ENCODE results near the gene GNAI2.
A peak's percentile ranks its signal among the peaks of the same experiment; 100 is the strongest.

Gene GNAI2

DNA sequence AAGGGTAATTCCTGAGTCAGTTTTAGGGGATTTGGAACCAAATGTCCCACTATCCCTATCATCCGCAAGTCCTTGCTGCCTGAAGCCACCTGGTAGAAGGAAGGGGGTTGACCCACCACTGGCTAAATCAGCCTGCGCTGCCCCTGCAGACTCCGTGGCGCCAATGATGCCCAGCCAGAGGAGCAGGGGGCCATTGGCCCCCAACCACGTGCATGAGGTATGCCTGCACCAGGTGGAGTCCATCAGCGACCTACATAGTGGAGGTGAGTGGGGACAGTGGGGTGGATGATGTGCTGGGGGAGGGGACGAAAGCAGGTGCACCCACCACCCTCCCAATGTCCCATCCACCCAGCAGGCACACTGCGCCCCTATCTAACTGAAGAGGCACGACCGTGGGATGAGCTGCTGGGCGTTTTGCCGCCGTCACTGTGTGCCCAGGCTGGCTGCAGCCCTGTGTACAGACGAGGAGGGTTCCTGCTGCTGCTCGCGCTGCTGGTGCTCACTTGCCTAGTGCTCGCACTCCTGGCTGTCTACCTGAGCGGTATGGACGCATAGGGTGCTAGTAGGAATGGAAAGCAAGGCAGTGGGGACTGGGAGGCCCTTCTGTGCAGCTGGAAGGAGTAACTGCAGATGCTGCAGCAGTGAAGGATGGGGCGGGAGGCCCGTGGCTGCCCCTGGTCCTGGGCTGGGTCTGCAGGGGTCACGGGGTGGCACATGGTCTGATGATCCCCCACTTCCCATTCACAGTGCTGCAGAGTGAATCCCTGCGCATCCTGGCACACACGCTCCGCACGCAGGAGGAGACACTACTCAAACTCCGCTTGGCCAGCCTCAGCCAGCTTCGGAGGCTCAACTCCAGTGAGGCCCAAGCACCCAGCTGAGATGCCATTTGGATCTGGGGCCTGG is 50.6 kb downstream of the GNAI2 start:
- no peak for DNase-seq

DNA sequence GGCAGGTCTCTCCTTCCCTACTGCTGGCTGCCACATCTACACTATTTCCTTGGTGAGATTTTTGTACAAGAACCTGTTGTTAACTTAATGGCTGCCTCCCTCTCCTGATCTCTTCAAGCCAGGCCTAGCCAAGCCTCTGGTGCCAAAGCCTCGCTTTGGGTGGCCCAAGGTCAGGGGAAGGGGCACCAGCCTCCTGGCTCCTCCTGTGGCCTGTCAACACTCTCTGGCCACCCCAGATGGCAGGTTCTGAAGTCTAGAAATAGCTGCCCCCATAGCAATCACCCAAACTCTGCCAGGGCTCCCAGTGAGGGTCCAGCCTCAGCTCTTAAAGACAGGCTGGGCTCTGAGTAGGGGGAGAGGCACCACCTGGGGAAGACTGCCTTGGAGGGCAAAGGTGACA is 51.3 kb downstream of the GNAI2 start:
- DNase-seq, result no peak

DNA sequence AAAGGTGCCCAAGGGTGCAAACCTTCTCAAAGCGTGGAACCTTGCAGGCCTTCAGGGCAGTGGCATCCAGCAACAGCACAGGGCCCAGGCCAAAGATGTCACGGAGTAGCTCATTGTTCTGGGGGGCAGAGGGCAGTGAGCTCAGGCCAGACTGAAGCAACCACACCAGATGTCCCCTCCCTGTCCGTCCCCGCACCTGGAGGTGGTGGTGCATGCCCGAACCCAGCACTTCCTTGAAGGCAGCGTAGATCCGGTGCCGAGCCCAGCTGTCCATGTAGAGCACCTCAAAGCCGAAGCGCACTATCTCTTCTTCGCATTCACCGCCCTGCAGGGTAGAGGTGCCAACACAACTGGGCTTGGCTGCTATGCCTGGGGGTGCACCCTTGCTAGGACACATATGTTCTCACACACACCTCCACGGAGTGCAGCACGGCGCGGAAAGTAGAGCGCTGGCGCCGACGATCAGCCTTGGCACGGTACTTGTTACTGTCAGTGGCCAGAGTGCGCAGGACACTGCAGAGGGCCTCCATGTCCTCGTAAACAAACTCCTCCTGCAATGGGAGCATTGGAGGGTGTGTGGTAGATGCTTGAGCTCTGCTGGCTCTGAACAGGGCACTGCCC is 52.5 kb downstream of the GNAI2 start:
- DNase-seq, result no peak

DNA sequence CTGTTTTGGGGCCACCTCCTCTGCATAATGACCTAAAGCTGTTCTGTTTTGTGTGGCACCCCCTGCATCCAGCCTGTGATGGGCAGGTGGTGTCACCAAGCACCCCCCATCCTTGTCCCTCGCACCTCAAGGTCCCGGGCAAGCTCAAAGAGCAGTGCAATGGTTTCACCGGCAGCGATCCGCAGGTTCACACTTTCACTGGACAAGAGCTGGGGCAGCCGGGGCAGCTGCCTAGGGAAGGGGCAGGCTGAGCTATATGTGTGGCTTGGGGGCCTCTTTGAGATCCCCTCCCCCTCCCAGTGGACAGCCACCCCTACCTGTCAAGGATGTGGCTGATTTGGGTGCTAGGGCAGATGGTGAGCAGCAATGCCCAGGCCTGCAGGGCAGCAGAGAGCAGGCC is 53.1 kb downstream of the GNAI2 start:
- no peak for DNase-seq

DNA sequence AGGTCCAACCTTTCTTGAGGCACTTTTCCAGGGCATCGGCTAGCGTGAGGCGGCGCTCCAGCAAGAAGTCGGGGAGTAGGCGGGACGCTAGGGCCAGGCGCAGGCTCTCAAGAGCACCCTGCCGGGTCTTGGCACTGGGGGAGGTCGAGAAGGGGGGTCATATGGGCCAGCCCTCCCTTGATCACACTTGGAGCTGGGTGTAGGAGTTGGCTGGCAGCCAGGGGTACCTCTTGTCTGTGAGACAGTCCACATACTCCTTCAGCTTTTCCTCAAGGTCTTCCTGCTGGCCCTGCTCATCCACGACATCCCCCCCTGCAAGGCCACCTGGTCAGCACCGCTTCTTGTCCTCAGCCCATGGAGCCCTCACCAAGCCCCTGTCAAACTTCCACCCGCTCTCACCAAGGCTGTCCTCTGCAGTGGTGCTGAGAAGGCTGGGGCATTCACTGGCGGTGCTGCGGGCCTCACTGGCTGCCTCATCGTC is 54.2 kb downstream of the GNAI2 start:
- DNase-seq, result no peak

DNA sequence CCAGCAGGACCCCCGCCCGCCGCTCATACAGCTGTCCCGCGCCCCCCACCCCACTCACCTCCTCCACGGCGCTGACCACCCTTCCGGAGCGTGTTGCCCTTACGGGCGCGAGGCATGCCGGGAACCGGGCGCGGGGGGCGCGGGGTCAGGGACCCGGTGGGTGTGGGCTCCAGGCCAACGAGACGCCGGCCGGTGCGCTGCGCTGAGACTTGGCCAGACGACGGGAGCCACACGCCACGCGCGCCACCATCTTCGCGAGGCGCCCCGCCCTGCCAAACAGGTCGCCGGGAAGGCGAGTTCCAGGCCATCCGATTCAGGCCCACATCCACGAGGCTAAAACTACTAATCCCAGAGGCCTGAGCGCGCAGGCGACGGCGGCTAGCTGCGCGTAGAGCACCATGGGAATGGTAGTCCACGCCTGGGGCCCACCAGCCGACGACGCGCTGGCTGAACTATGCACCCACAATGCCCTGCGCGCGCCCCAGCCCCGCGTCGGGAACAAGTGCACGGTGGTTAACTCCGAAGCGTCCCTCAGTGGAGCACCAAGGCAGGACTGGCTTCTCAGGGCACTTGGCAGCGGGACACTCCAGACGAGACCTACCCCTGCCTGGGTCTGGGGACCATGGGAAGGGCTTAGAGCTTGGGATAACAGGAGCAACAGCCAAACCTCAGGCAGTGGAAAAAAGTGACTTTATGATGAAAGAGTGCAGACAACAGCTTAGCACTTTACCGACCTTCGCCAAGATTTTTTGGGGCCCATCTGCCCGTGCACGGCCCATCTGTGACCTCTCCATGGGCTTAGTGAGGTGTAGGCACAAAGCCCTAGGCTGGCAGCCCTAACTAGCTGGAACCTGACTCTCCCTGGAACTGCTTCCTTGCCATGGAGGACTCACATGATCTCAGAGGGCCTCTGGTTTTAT is 56.4 kb downstream of the GNAI2 start, which contains the start of gene IFRD2:
TSS of gene IFRD2 (minus strand) at position 271 of the 920 bp plus-strand sequence. CDS start at position 116, 155 bp downstream.
- peak; percentile 64 to 92 for DNase-seq

DNA sequence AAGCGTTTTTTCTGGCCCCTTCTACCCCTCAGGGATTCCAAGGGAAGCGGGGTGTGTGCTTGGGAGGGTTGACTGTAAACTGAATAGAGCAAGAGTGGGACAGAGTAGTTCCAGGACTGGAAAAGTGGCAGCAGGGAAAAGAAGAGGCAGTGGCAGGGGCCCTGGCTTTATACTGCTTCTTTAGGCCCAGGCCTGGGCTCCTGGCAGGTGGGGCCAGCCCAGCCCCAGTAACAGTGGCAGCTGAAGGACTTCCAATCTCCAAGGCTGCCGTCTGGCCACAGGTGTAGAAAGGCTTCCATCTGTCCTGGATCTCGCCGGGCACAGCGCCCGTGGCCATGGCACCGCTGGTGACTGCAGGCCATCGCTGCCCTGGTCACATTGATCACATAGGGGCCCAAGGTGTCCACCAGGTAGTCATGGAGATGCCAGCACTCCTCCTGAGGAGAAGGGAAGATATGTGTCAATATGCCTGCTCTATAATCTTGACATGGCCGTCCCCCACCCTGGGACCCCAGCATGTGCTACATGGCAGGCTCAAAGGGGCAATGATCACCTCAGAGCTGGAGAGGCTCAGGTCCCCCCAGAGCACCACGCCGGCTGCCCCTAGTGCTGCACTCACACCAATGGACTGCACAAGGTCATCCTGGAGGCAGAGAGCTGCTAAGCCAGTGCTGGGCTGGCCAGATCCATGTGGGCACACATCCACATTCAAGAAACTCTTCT is 57.2 kb downstream of the GNAI2 start:
- DNase-seq, result no peak

DNA sequence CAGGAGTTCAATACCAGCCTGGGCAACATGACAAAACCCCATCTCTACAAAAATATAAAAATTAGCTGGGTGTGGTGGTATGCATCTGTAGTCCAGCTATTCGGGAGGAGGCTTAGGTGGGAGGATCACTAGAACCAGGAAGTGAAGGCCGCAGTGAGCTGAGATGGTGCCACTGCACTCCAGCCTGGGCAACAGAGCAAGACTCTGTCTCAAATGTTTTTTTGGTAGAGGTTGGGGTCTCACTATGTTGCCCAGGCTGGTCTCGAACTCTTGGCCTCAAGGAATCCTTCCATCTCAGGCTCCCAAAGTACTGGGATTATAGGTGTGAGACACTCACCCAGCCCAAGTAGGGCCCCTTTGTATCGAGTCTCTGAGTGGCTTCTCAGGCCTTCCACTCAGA is 58.1 kb downstream of the GNAI2 start:
- DNase-seq, result no peak

DNA sequence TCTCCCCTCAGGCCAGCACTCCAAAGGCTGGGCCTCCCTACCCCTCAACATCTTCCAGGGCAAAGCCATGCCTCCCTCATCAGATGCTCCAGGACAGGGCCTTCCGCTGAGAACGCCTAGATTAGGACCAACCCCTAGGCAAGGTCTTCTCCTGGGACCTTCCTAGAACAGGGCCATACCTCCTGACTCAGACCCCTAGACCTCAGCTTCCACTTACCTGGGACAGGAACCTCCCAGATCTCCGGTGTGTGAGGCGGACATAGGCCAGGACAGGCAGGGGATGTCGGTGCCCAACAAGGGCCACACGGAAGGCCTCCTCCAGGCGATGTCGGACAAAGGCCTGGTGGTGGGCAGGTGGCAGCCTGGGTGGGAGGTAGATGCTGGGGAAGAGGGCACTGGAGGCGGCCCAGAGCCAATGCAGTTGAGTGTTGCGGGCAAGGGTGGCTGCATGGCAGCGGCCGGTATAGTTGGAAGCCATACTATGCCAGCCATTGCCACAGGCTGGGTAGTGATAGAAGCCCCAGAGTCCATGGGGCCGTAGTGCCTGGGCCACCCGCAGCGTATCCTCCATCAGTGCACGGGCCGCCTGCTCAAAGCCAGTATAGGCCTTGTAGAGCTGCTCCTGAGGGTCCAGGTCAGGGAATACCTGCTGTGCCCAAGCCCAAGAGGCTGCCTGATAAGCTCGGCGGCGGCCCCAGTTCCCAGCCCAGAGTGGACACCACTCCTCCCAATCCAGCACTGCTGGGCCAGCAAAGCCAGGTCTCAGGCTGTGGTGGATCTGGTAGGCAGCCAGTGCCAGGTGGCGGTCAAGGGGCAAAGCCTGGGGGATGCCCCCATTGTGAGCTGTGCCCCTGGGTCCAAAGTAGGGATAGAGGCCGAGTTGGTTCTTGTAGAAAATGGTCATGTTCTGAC is 58.7 kb downstream of the GNAI2 start:
- DNase-seq, result no peak

DNA sequence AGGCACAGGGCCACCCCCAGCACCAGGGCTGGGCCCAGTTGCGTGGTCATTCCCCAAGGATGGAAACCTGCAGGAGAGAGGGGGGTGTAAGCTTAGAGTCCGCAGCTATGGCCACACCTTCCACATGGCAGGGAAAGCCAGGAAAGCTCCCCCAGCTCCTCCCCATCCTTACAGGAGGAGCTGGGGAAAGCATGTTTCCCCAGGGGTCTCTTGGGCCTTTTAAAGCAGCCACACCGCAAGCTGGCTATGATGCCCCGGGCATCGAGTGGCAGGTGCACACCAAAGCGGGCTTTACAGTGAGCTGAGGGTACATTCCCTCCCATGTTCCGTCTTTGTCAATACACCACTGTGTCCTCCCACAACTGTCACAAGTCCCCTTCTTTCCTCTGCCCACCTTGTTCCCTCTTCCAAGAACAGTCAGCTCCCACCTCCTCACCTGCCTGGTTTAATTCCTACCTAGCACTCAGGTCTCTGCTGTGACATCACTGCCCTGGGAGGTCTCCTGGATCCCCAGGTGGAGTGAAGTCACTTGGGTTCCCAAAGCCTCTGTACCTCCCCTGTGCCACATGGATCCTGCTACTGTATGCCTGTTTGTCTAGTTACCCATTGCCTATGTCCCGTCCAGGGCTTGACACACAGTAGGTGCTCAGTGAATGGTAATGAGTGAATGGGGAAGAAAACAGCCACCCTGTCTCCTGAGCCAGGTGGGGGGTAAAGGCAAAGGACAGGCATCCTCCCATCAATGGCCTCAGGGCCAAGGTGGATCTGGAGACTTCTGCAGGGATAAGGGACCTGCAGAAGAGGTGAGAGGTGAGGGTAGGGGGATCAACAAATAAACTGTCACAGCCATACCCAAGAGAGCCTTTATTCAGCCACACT is 59.8 kb downstream of the GNAI2 start:
- no peak for DNase-seq

DNA sequence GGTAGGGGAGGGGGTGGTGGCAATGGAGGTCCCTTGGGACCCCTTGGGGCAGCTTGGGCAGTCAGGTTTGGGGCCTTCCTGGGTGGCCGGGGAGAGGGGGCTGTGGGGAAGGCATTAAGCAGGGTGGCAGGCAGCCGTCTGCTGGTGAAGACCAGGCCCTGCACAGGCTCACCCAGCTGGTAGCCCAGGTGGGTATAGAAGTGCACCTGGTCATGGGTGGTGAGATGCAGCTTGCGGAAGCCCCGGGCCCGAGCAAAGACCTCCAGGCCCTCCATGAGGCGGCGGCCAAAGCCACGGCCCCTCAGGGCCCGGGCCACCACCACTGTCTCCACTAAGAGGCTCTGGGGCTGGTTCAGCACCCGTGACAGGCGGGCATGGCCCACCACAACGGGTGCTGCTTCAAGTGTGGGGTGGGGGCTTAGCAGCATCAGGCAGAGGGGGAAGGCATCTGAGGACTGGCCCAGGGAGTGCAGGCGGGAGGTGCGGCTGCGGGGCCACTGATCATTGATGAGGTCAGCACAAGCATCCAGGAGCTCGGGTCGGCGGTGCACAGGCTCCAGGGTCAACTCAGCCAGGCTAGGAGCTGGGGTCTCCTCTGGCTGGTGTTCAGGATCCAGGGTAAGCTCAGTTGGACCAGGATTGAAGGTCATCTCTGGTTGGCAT is 60.8 kb downstream of the GNAI2 start:
- DNase-seq, result no peak

DNA sequence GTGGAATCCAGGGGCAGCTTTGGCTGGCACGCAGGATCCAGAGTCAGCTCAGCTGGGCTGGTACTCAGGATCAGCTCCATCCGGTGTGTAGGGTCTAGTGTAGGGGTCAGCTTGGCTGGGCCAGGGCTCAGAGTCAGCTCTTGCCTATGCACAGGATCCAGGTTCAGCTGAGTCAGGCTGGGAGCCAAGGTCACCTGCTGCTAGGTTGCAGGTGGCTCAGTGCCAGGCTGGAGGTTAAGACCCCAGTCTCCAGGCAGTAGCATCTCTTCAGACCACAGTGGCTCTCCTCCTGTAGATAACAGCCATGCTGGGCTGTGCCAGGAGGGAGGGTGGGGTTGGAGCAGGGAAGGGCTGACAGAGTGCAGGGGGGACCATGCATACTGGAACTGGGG is 61.4 kb downstream of the GNAI2 start:
- no peak for DNase-seq

DNA sequence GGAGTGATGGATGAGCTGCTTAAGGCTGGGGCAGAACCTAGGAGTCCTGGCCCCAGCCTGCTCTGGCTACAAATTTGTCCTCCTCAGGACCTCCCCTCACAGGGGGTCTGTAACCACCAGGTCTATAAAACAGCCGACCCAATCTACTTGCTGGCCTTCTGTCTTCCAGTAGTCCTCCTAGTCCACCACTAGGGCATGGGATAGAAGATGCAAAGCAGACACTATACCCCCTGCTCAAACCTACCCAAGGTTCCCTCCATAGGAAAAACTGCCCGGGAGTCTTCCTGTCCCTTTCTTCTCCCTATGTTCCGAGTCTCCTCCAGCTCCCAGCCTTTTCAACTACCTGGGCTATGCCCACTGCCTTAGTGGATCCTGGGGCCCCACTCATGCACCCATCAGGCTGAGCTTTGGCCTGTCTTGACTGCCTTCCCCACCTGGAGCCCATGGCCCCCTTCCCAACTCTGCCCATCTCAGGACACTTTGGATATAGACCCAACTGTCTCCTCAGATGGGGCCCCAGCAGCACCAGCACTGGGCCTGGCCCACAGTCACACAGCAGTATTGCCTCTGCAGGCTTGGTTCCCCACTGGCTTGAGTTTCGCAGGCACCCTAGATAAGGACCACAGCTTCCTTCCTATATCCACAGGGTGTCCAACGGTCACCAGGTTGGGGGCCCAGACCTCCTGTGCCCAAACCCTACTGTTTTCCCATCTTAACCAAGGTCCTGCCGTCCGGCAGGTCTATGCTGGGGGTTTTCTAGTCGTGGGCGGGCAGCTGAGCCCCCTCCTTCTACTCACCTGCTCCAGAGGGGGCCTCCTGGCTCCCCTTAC is 62.1 kb downstream of the GNAI2 start:
- DNase-seq, result no peak

DNA sequence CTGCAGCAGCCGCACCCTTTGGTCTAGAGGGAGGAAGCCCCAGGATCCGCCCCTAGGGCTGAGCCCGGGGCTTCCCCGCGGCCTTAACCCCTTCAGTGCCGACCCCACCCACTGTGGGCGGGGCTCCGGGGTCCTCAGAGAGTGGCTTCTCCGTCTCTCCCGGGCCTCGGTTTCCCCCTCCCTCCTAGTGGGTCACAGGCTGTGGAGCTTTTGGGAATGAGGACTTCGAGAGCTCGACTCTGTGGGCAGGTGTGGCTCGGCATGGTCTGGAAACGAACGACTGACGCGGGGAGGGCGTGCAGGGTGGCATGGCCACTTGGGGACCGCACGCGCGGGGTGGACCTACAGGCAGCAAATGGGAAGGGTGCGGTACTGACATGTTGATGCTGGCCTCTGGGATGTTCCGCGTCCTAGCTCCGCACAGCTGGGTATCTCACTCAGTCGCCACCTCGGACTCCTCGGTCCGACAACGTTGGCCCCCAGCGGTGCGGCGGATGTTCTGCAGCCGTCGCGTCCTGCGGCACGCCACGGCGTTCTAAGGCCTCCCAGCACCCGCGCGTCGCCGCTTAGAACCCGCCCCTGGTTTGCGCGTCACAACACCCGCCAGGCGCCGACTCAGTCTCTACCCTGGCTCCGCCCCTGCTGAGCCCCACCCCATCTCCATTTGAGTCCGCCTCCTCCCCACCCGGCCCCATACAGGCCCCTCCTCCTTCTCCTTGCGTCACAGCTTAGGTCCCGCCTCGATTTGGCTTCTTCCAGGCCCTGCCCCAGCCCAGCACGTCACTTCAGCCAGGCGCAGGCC is 63.0 kb downstream of the GNAI2 start, which contains the start of the genes HYAL3 and NAA80:
TSS of gene HYAL3 (minus strand) at position 570 of the 802 bp plus-strand sequence. CDS start 3,803 bp downstream, outside the sequence.
TSS of gene NAA80 (minus strand) at position 570 of the 802 bp plus-strand sequence. CDS start 1,942 bp downstream, outside the sequence.
- DNase-seq, result peak; percentile 87 to 93

DNA sequence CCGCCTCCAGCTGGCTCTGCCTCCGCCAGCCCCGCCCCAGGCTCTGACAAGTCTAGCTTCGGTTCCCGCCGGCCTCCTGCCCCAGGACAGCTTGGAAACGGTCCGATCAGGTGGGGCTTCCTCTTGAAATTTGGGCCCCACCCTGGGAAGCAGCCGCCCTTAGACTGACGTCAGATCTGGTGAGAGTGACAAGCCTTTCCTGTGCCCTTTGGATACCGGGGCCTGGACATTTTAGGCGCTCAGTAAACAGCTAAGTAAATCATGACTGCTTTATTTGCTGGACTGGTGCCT is 63.6 kb downstream of the GNAI2 start:
- DNase-seq, result no peak

DNA sequence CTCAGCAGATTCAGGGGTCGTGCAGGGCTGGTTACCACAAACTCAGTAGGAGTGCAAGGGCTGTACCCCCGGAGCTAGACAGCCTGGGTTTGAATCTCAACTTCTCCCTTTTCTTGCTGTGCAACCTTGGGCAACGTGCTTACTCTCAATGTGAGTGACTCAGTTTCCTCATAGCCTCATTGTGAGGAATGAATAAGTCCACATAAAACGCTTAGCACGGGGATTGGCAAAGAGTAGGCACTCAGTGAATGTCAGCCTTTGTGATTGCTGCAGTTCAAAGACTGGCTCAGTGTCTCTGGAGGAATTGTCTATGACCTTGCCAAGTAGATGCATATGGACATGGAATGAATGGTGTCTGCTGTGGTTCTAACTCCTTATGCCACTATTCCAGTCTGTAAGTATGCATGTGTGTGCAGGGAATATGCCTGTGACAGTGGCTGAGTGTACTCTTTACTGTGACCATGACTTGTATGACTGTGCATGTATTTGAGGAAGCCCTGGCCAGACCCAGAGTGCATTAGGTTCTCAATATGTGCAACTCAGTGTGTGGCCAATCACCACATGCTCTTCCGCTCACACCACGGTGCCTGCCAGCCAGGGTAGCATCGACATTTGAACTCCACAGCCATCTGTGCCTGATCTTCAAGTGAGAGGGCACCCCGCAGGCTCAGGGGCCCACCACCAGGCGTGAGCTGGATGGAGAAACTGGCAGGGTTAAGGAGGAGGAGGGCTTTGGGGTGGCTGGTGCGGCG is 64.1 kb downstream of the GNAI2 start:
- DNase-seq, result no peak

DNA sequence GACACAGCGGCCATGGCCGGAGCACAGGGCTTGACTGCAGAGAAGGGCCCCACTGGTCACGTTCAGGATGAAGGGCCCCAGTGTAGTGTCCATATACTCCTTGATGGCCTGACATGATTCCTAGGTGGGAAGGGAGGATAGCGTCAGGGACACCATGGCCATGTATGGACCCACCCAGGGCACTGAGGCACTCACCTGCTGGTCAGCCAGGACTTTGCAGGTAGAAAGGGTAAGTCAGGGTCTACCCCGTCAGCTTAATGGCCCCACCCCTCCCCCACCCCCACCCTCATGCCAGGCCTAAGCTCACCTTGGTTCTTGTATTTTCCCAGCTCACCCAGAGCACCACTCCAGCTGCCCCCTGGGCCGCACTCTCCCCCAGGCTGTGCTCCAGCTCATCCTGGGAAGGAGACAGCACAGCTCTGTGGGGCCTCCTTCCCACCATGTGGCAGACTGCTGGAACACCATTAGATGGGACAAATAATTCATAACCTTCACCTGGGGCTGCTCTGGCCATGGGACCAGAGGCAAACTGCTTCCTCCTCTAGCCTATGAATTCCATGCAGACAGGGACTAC is 64.8 kb downstream of the GNAI2 start:
- DNase-seq, result no peak

Measured in NCI-H187 (cell line).